ENCODE data around the gene FKBP14. TPM values are rescaled to one million over a fixed set of nuclear protein-coding genes. Genes with fewer than 3 reads are reported as not detected.

FKBP14 gene
- total RNA-seq, 2 donors from 2014 or later, result 7.9 to 12.3 TPM

DNA sequence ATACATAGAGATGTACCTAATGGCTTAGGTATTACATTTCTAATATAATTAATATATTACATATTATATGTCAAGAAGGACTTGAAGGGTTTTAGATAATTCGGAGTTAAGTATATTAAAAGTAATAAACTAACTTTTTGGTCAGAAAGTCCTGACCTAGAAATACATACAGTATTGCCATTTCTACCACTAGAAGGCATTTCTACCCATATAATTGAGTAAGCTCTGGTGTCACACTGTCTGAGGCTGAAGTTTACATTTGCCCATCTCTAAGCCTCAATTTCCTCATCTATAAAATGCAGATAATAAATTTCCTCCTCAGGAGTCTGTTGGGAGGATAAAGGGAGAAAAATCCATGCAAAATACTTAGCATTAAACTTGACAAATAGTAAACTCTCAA is 7.1 kb downstream of the FKBP14 start:
- no peak for DNase-seq (ENCODE audit: low spot score in 2 of 2)
- no peak overlapping the region for H3K27ac Mint-ChIP-seq
- H3K36me3 Mint-ChIP-seq, result no peaks in the 10 kb centered on the region
- no peaks in the 10 kb centered on the region for H3K9me3 Mint-ChIP-seq
- no peak for ATAC-seq

- Mint-ChIP-seq H3K36me3 (no peaks in the 10 kb centered on the region), H3K9me3 (no peaks in the 10 kb centered on the region), H3K27ac (no peak overlapping the region)
- ATAC-seq, result no peak
- DNase-seq (ENCODE audit: low spot score in 2 of 2), result no peak
Measured at GRCh38 chr7:30018451-30018850, 8.1 kb downstream of the FKBP14 start.

- H3K27ac Mint-ChIP-seq, result no peak overlapping the region
- no peaks in the 10 kb centered on the region for H3K36me3 Mint-ChIP-seq
- DNase-seq (ENCODE audit: low spot score in 2 of 2), result no peak
- no peaks in the 10 kb centered on the region for H3K9me3 Mint-ChIP-seq
- ATAC-seq, result no peak
Measured at GRCh38 chr7:30012757-30013156, 13.7 kb downstream of the FKBP14 start.

DNA sequence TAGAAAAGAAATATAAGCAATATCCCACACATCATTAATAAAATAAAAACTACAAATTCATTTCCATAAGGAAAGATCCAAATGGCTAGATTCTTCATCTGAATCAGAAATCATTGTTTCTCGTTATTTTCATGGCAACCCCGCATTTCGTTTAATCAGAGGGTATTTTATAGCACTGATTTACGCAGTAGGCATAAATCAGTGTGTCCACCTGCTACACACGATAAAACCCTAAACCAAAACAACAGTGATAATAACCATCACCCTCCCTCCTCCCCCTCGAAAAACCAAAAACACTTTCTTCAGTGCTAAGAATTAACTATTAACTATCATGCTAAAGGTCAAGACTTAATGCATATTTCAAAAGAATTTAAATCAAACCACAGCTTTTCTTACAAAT is 16.5 kb downstream of the FKBP14 start:
- ATAC-seq, result no peak
- H3K27ac Mint-ChIP-seq, result no peak overlapping the region
- H3K36me3 Mint-ChIP-seq, result no peaks in the 10 kb centered on the region
- H3K9me3 Mint-ChIP-seq, result no peaks in the 10 kb centered on the region
- no peak for DNase-seq (ENCODE audit: low spot score in 2 of 2)

DNA sequence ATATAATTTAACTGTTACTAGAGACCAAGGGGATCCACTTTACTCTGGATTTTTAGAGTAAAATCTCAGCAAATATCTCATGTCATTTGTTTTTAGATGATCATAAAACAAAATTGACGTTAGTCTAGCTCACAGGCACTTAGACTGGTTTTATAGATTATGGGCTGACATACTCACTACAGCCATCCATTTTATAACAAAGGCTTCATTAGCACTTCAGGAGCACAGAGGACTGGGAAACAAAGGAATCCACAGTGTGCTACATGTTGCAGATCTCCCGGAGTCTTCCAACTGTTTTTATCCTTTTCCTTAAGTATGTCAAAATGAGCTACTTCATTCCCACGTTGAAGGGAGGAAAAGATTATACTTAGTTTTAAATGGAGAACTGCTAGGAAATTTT is 21.0 kb downstream of the FKBP14 start:
- Mint-ChIP-seq H3K9me3 (no peaks in the 10 kb centered on the region), H3K27ac (no peak overlapping the region), H3K36me3 (peaks cover 0 to under 1% of the 10 kb centered on the region in 2 donors)
- ATAC-seq (no peak), DNase-seq (ENCODE audit: low spot score in 2 of 2) (no peak)

- Mint-ChIP-seq H3K9me3 (no peaks in the 10 kb centered on the region), H3K36me3 (peaks cover 0 to 10% of the 10 kb centered on the region in 2 donors), H3K27ac (no peak overlapping the region)
- no peak for DNase-seq (ENCODE audit: low spot score in 2 of 2)
- ATAC-seq, result no peak
Measured at GRCh38 chr7:30003098-30003497, 23.4 kb downstream of the FKBP14 start.

DNA sequence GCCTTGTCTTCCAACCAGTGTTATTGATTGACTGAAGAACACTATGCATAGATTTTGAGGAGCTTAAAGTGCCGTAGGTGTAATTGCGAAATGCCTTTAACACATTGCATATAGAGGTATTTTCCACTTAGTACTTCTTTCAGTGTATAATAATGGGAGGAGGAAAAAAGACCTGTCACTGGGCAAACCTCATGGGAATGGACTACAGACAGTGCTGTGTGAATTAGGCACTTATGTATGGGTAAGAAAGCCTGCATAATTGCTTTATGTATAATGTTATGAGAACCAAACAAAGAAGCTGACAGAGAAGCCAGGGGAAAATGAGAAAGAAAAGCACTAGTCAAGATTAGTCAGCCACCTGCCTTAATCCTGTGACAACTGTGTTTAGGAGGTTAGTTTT is 24.5 kb downstream of the FKBP14 start:
- no peak overlapping the region for H3K27ac Mint-ChIP-seq
- peaks cover 0 to 15% of the 10 kb centered on the region in 2 donors for H3K36me3 Mint-ChIP-seq
- ATAC-seq (no peak), DNase-seq (ENCODE audit: low spot score in 2 of 2) (no peak)
- H3K9me3 Mint-ChIP-seq, result peaks cover 0 to 4% of the 10 kb centered on the region in 2 donors

- ATAC-seq (no peak), DNase-seq (ENCODE audit: low spot score in 2 of 2) (no peak)
- peaks cover 6 to 11% of the 10 kb centered on the region in 2 donors for H3K9me3 Mint-ChIP-seq
- H3K27ac Mint-ChIP-seq, result no peak overlapping the region
- H3K36me3 Mint-ChIP-seq, result peaks cover 6 to 21% of the 10 kb centered on the region in 2 donors
Measured at GRCh38 chr7:29998489-29998888, 28.0 kb downstream of the FKBP14 start.

DNA sequence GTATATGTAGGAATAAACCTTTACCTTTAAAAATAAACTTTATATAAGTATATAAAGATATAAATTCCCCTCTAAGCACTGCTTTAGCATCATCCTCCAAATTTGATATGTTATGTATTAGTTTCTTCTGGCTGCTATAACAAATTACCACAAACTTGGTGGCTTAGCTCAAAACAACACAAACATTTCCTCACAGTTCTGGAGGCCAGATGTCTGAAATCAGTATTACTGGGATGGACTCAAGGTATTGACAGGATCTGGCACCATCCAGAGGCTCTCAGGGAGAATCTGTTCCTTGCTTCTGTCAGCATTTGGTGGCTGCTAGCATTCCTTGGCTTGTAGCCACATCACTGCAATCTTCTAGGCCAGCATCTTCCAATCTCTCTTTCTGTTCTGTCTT is 30.2 kb downstream of the FKBP14 start:
- ATAC-seq (no peak), DNase-seq (ENCODE audit: low spot score in 2 of 2) (no peak)
- peaks cover 6 to 21% of the 10 kb centered on the region in 2 donors for H3K36me3 Mint-ChIP-seq
- peaks cover 6 to 11% of the 10 kb centered on the region in 2 donors for H3K9me3 Mint-ChIP-seq
- H3K27ac Mint-ChIP-seq, result no peak overlapping the region

GRCh38 chr7:29995652-29996051 is 30.9 kb downstream of the FKBP14 start:
- Mint-ChIP-seq H3K27ac (no peak overlapping the region), H3K9me3 (peaks cover 6 to 11% of the 10 kb centered on the region in 2 donors), H3K36me3 (peaks cover 6 to 21% of the 10 kb centered on the region in 2 donors)
- ATAC-seq (no peak), DNase-seq (ENCODE audit: low spot score in 2 of 2) (no peak)

DNA sequence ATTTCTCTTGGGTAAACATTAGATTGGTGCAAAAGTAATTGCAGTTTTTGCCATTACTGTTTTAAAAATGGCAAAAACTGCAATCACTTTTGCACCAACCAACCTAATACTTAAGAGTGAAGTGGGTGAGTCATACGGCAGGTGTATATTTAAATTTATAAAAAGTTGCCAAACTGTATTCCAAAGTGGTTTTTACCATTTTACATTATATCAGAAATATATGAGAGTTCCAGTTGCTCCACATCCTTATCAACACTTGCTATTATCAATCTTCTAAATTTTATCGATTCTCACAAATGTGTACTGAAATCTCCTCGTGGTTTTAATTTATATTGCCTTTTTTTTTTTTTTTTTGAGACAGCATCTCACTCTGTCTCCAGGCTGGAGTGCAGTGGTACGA is 33.4 kb downstream of the FKBP14 start:
- Mint-ChIP-seq H3K9me3 (peaks cover 6 to 11% of the 10 kb centered on the region in 2 donors), H3K36me3 (peaks cover 6 to 20% of the 10 kb centered on the region in 2 donors), H3K27ac (no peak overlapping the region)
- DNase-seq (ENCODE audit: low spot score in 2 of 2) (no peak), ATAC-seq (no peak)

DNA sequence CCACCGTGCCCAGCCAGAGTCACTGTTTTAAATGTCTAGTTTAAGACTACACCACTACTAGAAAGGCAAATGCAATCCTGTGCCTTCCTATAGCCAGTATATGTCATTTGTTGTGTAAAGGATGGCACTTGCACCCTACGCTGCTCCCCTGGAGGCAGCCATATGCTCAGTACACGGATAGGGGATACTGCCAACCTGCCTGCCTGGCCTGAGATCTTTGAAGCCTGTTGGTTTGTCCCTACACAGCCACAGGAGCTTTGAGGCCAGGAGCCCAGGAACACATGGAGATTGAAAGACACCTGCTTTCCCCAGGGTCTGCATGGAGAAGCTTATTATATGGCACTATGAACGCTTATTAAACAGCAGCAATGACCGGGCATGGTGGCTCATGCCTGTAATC is 34.6 kb downstream of the FKBP14 start:
- H3K27ac Mint-ChIP-seq, result no peak overlapping the region
- no peak for DNase-seq (ENCODE audit: low spot score in 2 of 2)
- H3K9me3 Mint-ChIP-seq, result peaks cover 6 to 7% of the 10 kb centered on the region in 2 donors
- peaks cover 6 to 19% of the 10 kb centered on the region in 2 donors for H3K36me3 Mint-ChIP-seq
- ATAC-seq, result no peak

DNA sequence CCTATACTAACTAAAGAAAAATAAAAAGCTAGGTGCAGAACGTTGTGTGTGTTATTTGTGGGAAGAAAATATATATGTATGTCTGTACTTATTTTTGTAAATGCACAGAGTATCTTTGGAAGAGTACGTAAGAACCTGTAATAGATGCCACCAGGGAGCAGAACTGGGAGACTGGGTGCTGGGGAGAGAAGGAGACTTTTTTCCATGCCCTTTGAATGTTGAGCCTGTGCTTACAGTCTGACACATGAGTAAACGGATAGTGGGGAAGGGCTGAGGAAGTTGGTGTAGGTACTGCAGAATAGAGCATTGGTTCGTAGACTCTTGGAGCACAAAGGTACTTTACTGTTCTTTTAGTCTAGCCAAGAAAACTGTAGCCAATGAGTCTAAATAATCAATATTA is 35.6 kb downstream of the FKBP14 start:
- H3K27ac Mint-ChIP-seq, result no peak overlapping the region
- no peak for DNase-seq (ENCODE audit: low spot score in 2 of 2)
- H3K36me3 Mint-ChIP-seq, result peaks cover 0 to 14% of the 10 kb centered on the region in 2 donors
- no peak for ATAC-seq
- no peaks in the 10 kb centered on the region for H3K9me3 Mint-ChIP-seq

- no peak within 1 kb of the TSS for H3K27ac Mint-ChIP-seq
- DNase-seq (ENCODE audit: low spot score in 2 of 2) (peak in 1 of 2 donors; percentile 21), ATAC-seq (peak; percentile 66 to 69)
- H3K36me3 Mint-ChIP-seq, result peaks cover 0 to 14% of the 10 kb centered on the region in 2 donors
- no peaks in the 10 kb centered on the region for H3K9me3 Mint-ChIP-seq
Measured at GRCh38 chr7:29989257-29989995, 37.1 kb downstream of the FKBP14 start, which contains the start of gene SCRN1. TSS of gene SCRN1 (minus strand) at chr7:29989801. CDS start at chr7:29969067, 20,734 bp downstream.

DNA sequence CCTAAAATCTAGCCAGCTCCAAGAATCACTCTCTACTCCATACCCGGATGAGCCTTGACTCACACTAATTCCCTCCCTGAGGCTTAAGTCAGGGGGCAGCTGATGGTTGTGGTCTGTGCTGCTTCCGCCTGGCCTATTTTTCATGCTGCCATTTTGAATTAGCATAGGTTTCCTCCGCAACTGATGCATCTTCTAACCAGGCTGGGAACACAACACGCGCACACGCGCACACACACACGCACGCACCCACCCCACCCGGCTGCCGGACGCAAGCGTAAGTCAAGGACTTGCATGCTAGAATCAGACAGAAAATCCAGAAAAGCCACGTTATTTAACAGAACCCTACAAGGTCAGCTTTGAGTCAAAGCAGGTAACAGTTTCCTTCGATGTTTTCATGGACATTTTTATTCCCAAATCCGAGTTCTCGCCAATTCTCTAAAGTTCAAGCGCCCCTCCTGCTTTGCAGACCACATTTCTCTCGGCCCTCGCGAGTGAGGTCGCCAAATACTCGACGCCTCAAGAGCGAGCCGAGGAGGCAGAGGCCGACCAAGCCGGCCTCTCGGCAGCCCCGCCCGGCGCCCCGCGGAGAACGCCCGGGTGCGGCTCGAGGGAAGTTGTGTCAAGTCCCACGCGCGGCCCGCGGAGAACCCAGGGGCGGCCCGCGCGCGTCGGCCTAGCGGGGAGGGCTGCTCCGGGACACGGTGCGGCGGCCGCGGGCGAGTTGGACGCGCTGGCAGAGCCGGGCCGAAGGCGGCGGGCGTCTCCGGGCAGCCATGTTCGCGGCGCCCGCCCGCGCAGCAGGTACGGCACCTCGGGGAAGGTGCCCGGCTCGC is 37.9 kb downstream of the FKBP14 start:
- Mint-ChIP-seq H3K36me3 (peaks cover 0 to 14% of the 10 kb centered on the region in 2 donors), H3K27ac (no peak overlapping the region), H3K9me3 (no peaks in the 10 kb centered on the region)
- DNase-seq (ENCODE audit: low spot score in 2 of 2), result peak in 1 of 2 donors; percentile 35
- peak; percentile 66 for ATAC-seq

DNA sequence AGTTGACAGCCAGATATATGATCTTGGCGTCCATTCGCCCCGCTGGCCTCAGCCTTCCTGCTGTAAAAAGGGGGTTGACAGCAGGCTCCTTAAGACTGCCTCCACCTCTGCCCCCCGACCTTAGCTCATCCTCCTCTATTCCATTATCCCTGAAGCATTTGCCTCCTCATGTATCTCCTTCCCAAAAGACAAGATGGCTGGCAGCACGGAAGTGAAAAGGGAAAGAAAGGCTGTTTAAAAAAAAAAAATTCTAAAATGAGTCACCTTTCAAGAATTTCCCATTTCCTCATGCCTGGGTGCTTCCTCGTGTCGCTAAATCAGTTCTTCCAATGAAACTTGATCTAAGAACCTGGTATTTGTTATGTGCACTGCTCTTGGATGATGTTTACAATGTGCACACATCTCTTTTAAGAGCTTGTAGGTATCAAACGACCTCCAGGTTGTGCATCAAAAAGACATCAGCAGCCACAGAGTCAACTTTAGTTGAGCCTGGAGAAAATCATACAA is 38.6 kb downstream of the FKBP14 start:
- peaks cover 0 to 14% of the 10 kb centered on the region in 2 donors for H3K36me3 Mint-ChIP-seq
- no peaks in the 10 kb centered on the region for H3K9me3 Mint-ChIP-seq
- DNase-seq (ENCODE audit: low spot score in 2 of 2) (no peak), ATAC-seq (no peak)
- no peak overlapping the region for H3K27ac Mint-ChIP-seq

GRCh38 chr7:29987083-29987482 is 39.4 kb downstream of the FKBP14 start:
- ATAC-seq, result no peak

More at GRCh38 chr7:29987083-29987482, 39.4 kb downstream of the FKBP14 start:
- Mint-ChIP-seq H3K9me3 (no peaks in the 10 kb centered on the region), H3K36me3 (peaks cover 0 to 14% of the 10 kb centered on the region in 2 donors), H3K27ac (no peak overlapping the region)
- no peak for DNase-seq (ENCODE audit: low spot score in 2 of 2)
